Measurements from ENCODE around the gene CCDC85C. TPM values are rescaled to one million over a fixed set of nuclear protein-coding genes. Genes with fewer than 3 reads are reported as not detected.
A peak's percentile ranks its signal among the peaks of the same experiment; 100 is the strongest.

The CCDC85C gene
- total and polyA plus RNA-seq, 8 donors: 10.5 to 28.6 (median 15.9) TPM

GRCh38 chr14:99573436-99574098 is 30.4 kb downstream of the CCDC85C start:
- intact Hi-C loops (cut with DNase I; ENCODE audit: low total_unique reads): no loop called here
- H3K9me3 ChIP-seq: no peaks in the 10 kb centered on the region
- H3K4me3 ChIP-seq: no peak overlapping the region
- peak overlapping the region; percentile 47 to 91 (median 83) for H3K27ac ChIP-seq
- no peaks in the 10 kb centered on the region for H3K27me3 ChIP-seq
- DNase-seq: no peak
- no peak for TF ChIP-seq EP300 (IDR thresholded peaks at IDR 0.05)
- peaks cover 96 to 100% (median 98%) of the 10 kb centered on the region in 4 donors for H3K4me1 ChIP-seq
- WGBS, 5 donors: 64 to 79% (median 72%) methylated on average over 3 to 15 of the region's 15 CpGs
- H3K36me3 ChIP-seq: no peaks in the 10 kb centered on the region

GRCh38 chr14:99573000-99573330 is 31.0 kb downstream of the CCDC85C start:
- intact Hi-C loops (cut with DNase I; ENCODE audit: low total_unique reads): no loop called here
- Histone ChIP-seq H3K4me1 (peaks cover 94 to 100% (median 100%) of the 10 kb centered on the region in 4 donors), H3K27me3 (no peaks in the 10 kb centered on the region), H3K27ac (peak overlapping the region in 4 of 5 donors; percentile 73 to 91 (median 84)), H3K36me3 (no peaks in the 10 kb centered on the region), H3K4me3 (no peak overlapping the region), H3K9me3 (no peaks in the 10 kb centered on the region)
- DNase-seq: no peak
- 64 to 88% (median 84%) methylated on average over 13 to 16 of the region's 16 CpGs for WGBS, 5 donors
- TF ChIP-seq POLR2AphosphoS5 (IDR thresholded peaks at IDR 0.05) (no peak), EP300 (IDR thresholded peaks at IDR 0.05) (no peak), POLR2A (IDR thresholded peaks at IDR 0.05) (no peak), CTCF (IDR thresholded peaks at IDR 0.05) (no peak)

GRCh38 chr14:99572173-99572999 is 31.6 kb downstream of the CCDC85C start:
- Histone ChIP-seq H3K27me3 (no peaks in the 10 kb centered on the region), H3K9me3 (no peaks in the 10 kb centered on the region), H3K27ac (peak overlapping the region; percentile 53 to 91 (median 83)), H3K4me1 (peaks cover 88 to 100% (median 97%) of the 10 kb centered on the region in 4 donors), H3K36me3 (no peaks in the 10 kb centered on the region), H3K4me3 (no peak overlapping the region)
- 40 to 56% (median 55%) methylated on average over 15 to 18 of the region's 18 CpGs for WGBS, 5 donors
- no peak for DNase-seq
- intact Hi-C loops (cut with DNase I; ENCODE audit: low total_unique reads): no loop called here
- TF ChIP-seq CTCF (IDR thresholded peaks at IDR 0.05) (no peak), EP300 (IDR thresholded peaks at IDR 0.05) (no peak), POLR2A (IDR thresholded peaks at IDR 0.05) (no peak), POLR2AphosphoS5 (IDR thresholded peaks at IDR 0.05) (no peak)

GRCh38 chr14:99571303-99571986 is 32.6 kb downstream of the CCDC85C start:
- TF ChIP-seq CTCF (IDR thresholded peaks at IDR 0.05): no peak
- no peak for TF ChIP-seq POLR2A (IDR thresholded peaks at IDR 0.05)
- no peak for TF ChIP-seq EP300 (IDR thresholded peaks at IDR 0.05)
- no peak for TF ChIP-seq POLR2AphosphoS5 (IDR thresholded peaks at IDR 0.05)
- H3K36me3 ChIP-seq: no peaks in the 10 kb centered on the region
- intact Hi-C loops (cut with DNase I; ENCODE audit: low total_unique reads): no loop called here
- DNase-seq: peak in 1 of 2 donors; percentile 61
- no peak overlapping the region for H3K4me3 ChIP-seq
- H3K27ac ChIP-seq: peak overlapping the region; percentile 58 to 91 (median 83)
- peaks cover 84 to 100% (median 95%) of the 10 kb centered on the region in 4 donors for H3K4me1 ChIP-seq
- WGBS, 5 donors: 40 to 56% (median 48%) methylated on average over 9 to 10 of the region's 10 CpGs
- H3K9me3 ChIP-seq: no peaks in the 10 kb centered on the region
- H3K27me3 ChIP-seq: no peaks in the 10 kb centered on the region
